Stomach (tissue), 9 donors: ENCODE results near the gene DPP6. TPM values are rescaled to one million over a fixed set of nuclear protein-coding genes. Genes with fewer than 3 reads are reported as not detected.
"Not testable (repeated sequence)": the region's sequence is repeated elsewhere in the genome, so short reads cannot be mapped to it uniquely, and the experiment has no call there.

Experiments used
- DNase-seq, 2 donors: peaks; one replicate each; pipeline versions ENCODE4 v3.0.0 to v3.0.0-alpha.2; 2013 to 2019
- H3K27ac ChIP-seq, 5 donors: fragments of 200-600 bp in 4 of 5; sonication (generic) in 4 of 5; one replicate each; pipeline ENCODE4 v1.5.1; 2013 to 2019; ENCODE audit warnings: mild to moderate bottlenecking in 1 of 5, moderate library complexity in 1 of 5
- H3K27me3 ChIP-seq, 3 donors: fragments of 200-600 bp; sonication (generic); one replicate each; pipeline ENCODE4 v1.5.1; 2017 to 2019; ENCODE audit warnings: mixed run types in 1 of 3
- H3K36me3 ChIP-seq, 4 donors: fragments of 200-600 bp; sonication (generic); 1 replicate in 3 of 4; 2 replicates in 1 of 4; pipeline ENCODE4 v1.5.1; 2016 to 2019
- H3K4me1 ChIP-seq, 4 donors: fragments of 200-600 bp; sonication (generic); one replicate each; pipeline ENCODE4 v1.5.1; 2016 to 2019
- H3K4me3 ChIP-seq, 4 donors: fragments of 200-600 bp; sonication (generic) in 3 of 4; one replicate each; pipeline ENCODE4 v1.5.1; 2016 to 2019; ENCODE audit warnings: mild to moderate bottlenecking in 1 of 4
- H3K9me3 ChIP-seq, 4 donors: fragments of 200-600 bp; sonication (generic); one replicate each; pipeline ENCODE4 v1.5.1; 2016 to 2019
- EP300 ChIP-seq: sonication (generic); formaldehyde crosslinking; IDR thresholded peaks from one replicate; pipeline ENCODE4 v1.6.1; 2017; ENCODE audit warnings: antibody characterized with exemption
- POLR2A ChIP-seq, 4 donors: fragments of 450-650 bp; IDR thresholded peaks; one replicate each; pipeline ENCODE4 v1.6.1; 2016; ENCODE audit warnings: antibody characterized with exemption in 4 of 4, control low read depth in 2 of 4, mild to moderate bottlenecking in 1 of 4, moderate library complexity in 1 of 4
- POLR2AphosphoS5 ChIP-seq, 3 donors: sonication (generic); formaldehyde crosslinking; IDR thresholded peaks; one replicate each; pipeline ENCODE4 v1.6.1; 2016; ENCODE audit warnings: antibody characterized with exemption in 3 of 3
- WGBS, 5 donors: extraction: QIAGEN DNeasy Blood & Tissue Kit in 3 of 5; methylation state at CpG; one replicate each; pipeline versions ENCODE4 v1.1.5 to v1.1.7; 2013 to 2018; 5-methylcytosine and 5-hydroxymethylcytosine counted together
- intact Hi-C: fragments of 100-400 bp; cut with DNase I; formaldehyde crosslinking; loops from one replicate; pipeline ENCODE4 v1.15.1; 2023; ENCODE audit warnings: low total_unique reads
- polyA plus RNA-seq, 3 donors: library from polyadenylated mRNA; stranded (reverse); fragments of 200-250 nt; gene quantifications; one replicate each; pipeline ENCODE4 v1.2.3, GENCODE V29; 2013
- total RNA-seq, 5 donors: library from RNA; depleted of rRNA; stranded (reverse); fragments of >200 nt; gene quantifications; one replicate each; pipeline versions ENCODE4 v1.1.0 to v1.2.3, GENCODE V29; 2014 to 2016
- TF ChIP-seq, protein P1 (sequence below), 7 experiments: fragments of 450-650 bp in 4 of 7; fragments of 200-600 bp in 3 of 7; sonication (generic) in 3 of 7; IDR thresholded peaks; one replicate each; pipeline ENCODE4 v1.5.1; 2016 to 2019; ENCODE audit warnings: antibody characterized with exemption in 7 of 7, control low read depth in 2 of 7, mild to moderate bottlenecking in 1 of 7
- donor health status: healthy with polysubstance abuse.
- donor health status: Bipolar disorder and iron deficiency.
- donor health status: healthy.

DPP6 gene
- total and polyA plus RNA-seq, 8 donors = 0.15 to 29.8 (median 4.9) TPM

DNA sequence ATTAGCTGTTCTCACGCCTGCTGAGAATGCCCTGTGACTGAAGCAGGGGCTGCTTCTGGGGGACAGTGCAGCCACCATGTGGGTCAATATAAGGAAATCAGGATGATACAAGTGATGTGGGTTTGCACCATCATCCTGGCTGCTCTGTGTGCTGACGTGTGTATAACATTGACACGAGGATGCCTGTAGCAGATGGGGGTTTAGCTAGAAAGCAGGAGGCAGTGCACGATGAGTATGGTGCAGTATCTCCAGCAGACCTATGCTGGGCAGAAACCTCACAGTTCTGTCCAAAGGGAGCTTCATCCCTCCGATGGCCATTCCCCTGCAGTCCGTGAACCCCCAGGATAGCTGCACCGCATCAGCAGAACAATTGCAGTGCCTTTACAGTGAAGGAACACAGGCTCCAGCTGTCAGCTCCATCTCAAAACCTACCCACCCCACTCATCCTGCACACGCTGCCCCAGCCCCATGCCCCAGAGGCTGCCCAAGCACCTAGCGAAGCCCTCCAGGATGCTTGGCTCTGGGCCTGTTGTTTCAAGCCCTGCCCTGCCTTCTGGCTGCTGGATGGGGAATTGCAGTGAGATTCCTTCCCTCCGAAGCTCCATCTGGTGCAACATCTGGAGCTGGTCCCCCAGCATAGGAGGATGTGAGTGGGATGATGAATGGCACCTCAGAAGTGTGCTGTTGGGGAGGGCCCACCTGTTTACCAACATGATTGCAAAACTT lies 96.8 kb downstream of the DPP6 start:
- H3K9me3 ChIP-seq, H3K36me3 ChIP-seq, H3K4me1 ChIP-seq, H3K27ac ChIP-seq, H3K27me3 ChIP-seq, intact Hi-C loops, DNase-seq, H3K4me3 ChIP-seq: not testable (repeated sequence)
- WGBS, 5 donors = 78 to 89% (median 85%) methylated on average over 8 to 9 of the region's 10 CpGs

DNA sequence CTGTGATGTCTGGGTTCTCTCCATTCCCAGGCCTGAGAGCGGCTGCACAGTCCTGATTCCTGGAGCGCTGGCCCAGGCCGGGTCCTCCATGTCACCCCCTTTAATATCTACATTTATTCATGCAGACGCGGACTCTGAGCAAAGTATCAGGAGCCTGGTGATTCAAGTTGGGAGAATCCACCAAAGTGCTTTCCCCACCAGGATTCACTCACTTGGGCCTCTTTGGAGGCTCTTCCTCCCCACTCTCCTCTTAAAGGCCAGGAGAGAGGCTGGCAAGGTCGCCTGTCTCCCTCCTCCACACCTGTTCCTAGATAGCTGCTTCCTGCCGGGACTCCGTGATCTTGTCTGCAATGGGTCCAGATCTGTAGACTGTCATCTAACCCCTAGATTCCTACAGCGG lies 98.5 kb downstream of the DPP6 start:
- WGBS, 5 donors = 84 to 94% (median 87%) methylated on average over 9 of the region's 9 CpGs
- H3K27ac ChIP-seq, H3K4me1 ChIP-seq, H3K9me3 ChIP-seq, intact Hi-C loops, H3K4me3 ChIP-seq, DNase-seq, H3K27me3 ChIP-seq, H3K36me3 ChIP-seq: not testable (repeated sequence)

DNA sequence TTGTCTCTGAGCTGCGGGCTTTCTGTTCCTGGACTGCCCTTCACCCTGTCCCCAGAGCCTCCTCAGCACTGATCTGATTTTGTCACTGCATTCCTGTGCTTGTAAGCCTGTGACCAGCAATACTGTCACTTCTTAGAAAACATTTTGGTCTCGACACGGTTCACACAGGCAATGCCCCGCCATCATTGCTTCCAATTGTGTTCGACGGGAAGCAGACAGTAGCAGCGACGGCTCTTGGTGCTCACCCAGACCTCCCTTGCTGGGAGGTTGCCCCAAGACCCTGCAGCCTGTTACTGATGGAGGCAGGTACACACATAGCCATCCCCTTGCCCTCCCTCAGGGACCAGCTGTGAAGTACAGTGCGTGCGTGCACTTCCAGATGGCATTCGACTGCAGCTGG lies 99.1 kb downstream of the DPP6 start:
- H3K4me3 ChIP-seq, H3K27ac ChIP-seq, H3K4me1 ChIP-seq, DNase-seq, H3K27me3 ChIP-seq, H3K9me3 ChIP-seq, H3K36me3 ChIP-seq, intact Hi-C loops: not testable (repeated sequence)
- 86 to 91% (median 88%) methylated on average over 11 of the region's 11 CpGs for WGBS, 5 donors

DNA sequence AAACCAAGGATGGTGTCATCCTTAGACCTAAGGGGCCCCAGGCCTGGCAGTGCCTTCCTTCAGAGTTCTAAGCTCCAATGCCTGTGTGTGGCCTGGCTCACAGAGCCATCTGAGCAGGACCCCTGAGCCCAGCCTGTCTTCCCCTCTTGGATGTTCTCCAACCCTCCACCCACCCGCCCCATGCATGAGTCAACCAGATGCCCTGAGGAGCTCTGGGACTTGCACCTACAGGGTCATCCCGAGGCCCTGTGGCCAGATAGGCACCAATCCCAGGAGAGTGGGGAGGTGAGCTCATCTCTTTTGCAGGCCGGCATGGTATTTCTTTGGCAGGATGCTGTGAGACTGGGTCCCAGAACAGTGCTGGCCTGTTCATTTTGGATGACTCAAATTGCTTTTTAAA lies 103.7 kb downstream of the DPP6 start:
- 68 to 84% (median 78%) methylated on average over 3 of the region's 3 CpGs; no CpG with 5 or more reads in 1 of the 5 donors for WGBS, 5 donors
- intact Hi-C loops = not testable (repeated sequence)

DNA sequence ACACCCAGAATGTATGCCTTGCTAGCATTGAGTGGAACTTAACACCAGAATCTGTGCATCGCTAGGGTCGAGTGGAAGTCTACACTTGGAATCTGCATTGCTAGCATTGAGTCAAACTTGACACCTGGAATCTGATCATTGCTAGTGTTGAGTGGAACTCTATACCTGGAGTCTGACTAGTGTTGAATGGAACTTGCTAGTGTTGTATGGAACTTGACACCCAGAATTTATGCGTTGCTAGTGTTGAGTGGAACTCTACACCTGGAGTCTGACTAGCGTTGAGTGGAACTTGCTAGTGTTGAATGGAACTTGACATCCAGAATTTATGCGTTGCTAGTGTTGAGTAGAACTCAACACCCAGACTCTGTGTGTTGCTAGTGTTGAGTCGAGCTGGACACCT lies 110.7 kb downstream of the DPP6 start:
- intact Hi-C loops, H3K36me3 ChIP-seq, H3K27ac ChIP-seq, H3K4me1 ChIP-seq, H3K9me3 ChIP-seq, DNase-seq, H3K4me3 ChIP-seq, H3K27me3 ChIP-seq: not testable (repeated sequence)
- 68 to 86% (median 81%) methylated on average over 4 to 5 of the region's 6 CpGs for WGBS, 5 donors

More for the DNA sequence above, 103.7 kb downstream of the DPP6 start:
- not testable (repeated sequence) for H3K36me3 ChIP-seq, H3K27me3 ChIP-seq, H3K9me3 ChIP-seq, H3K4me3 ChIP-seq, H3K27ac ChIP-seq, H3K4me1 ChIP-seq, DNase-seq

DNA sequence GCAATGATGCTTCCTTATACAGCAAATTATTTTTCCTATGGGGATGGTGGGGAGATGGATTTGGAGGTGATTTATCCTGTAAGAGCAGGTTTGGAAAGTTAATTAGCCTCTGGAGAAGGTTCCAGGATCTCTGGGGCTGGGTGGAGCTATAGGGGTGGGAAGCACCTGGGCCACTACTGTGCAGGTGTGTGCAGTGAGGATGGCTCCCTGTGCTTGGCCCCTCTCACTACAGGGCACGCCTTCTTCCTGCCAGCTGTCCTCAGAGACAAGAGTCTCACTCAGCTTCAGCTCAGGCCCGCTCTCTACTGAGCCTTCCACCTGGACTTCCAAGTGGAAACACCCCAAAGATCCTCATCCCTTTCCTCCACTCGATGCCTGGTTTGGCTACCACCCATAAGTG lies 111.4 kb downstream of the DPP6 start:
- H3K36me3 ChIP-seq, H3K4me1 ChIP-seq, H3K4me3 ChIP-seq, intact Hi-C loops, H3K27ac ChIP-seq, DNase-seq, H3K9me3 ChIP-seq, H3K27me3 ChIP-seq: not testable (repeated sequence)
- WGBS, 5 donors = 39 to 88% (median 68%) methylated on average over 1 to 2 of the region's 3 CpGs; no CpG with 5 or more reads in 1 of the 5 donors

DNA sequence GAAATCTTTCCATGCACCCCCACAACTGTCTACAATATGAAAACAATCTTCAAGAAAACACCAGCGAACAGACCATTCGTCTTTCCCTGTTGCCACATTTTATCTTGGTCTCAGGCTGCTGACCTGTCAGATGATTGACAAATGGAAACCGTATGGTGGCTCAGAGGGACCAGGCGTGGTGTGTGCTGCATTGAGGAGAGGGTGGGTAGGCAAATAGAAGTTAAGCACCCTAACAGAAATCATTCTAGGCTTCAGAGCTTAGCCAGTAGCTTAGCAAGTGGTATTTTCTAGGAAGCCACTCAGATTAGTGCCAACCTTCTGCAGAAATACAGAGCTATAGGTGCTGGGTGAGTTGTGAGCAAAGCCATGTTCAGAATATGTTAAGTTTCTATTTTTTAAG lies 114.9 kb downstream of the DPP6 start:
- no peaks in the 10 kb centered on the region for H3K36me3 ChIP-seq
- no peaks in the 10 kb centered on the region for H3K9me3 ChIP-seq
- intact Hi-C loops = no loop called here
- WGBS, 5 donors = 10 to 19% (median 16%) methylated on average over 3 to 4 of the region's 4 CpGs
- no peak overlapping the region for H3K27ac ChIP-seq
- DNase-seq = no peak
- no peak overlapping the region for H3K4me3 ChIP-seq
- TF ChIP-seq POLR2A (IDR thresholded peaks at IDR 0.05) (no peak), EP300 (no peak), POLR2AphosphoS5 (IDR thresholded peaks at IDR 0.05) (no peak)
- TF ChIP-seq, protein P1, sequence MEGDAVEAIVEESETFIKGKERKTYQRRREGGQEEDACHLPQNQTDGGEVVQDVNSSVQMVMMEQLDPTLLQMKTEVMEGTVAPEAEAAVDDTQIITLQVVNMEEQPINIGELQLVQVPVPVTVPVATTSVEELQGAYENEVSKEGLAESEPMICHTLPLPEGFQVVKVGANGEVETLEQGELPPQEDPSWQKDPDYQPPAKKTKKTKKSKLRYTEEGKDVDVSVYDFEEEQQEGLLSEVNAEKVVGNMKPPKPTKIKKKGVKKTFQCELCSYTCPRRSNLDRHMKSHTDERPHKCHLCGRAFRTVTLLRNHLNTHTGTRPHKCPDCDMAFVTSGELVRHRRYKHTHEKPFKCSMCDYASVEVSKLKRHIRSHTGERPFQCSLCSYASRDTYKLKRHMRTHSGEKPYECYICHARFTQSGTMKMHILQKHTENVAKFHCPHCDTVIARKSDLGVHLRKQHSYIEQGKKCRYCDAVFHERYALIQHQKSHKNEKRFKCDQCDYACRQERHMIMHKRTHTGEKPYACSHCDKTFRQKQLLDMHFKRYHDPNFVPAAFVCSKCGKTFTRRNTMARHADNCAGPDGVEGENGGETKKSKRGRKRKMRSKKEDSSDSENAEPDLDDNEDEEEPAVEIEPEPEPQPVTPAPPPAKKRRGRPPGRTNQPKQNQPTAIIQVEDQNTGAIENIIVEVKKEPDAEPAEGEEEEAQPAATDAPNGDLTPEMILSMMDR (IDR thresholded peaks at IDR 0.05) = no peak
- H3K27me3 ChIP-seq = no peaks in the 10 kb centered on the region
- H3K4me1 ChIP-seq = no peaks in the 10 kb centered on the region
